GM18505 (cell line): ENCODE measurements around the gene UBE2M.
"Not testable (repeated sequence)": the region's sequence is repeated elsewhere in the genome, so short reads cannot be mapped to it uniquely, and the experiment has no call there.

Experiments
- ATAC-seq: cut with Tn5 transposase; IDR thresholded peaks from one replicate; pipeline ENCODE4 v1.9.1; 2021; ENCODE audit not compliant: unreplicated experiment
- POLR2A ChIP-seq: IDR thresholded peaks from 4 replicates; pipeline ENCODE4 v1.6.1; 2011; ENCODE audit warnings: borderline replicate concordance; ENCODE audit not compliant: insufficient read depth, insufficient read length; ENCODE audit errors: extremely low read depth

The UBE2M gene

GRCh38 chr19:58513213-58513693 lies 45.2 kb downstream of the UBE2M start:
- ATAC-seq: no peak
- TF ChIP-seq POLR2A: no peak

- no peak for ATAC-seq
- no peak for TF ChIP-seq POLR2A
These were observed 46.8 kb downstream of the UBE2M start, which contains the start of gene SLC27A5 for GRCh38 chr19:58511353-58512208. TSS of gene SLC27A5 (minus strand) at chr19:58511992. CDS start at chr19:58511955, 37 bp downstream.

- no peak for ATAC-seq
- no peak for TF ChIP-seq POLR2A
These were observed 48.1 kb downstream of the UBE2M start for GRCh38 chr19:58510084-58510862.

GRCh38 chr19:58509731-58510083 lies 48.7 kb downstream of the UBE2M start:
- no peak for ATAC-seq

GRCh38 chr19:58507602-58508223 lies 50.7 kb downstream of the UBE2M start:
- not testable (repeated sequence) for ATAC-seq

More at GRCh38 chr19:58509731-58510083, 48.7 kb downstream of the UBE2M start:
- no peak for TF ChIP-seq POLR2A
